ENCODE data around the gene UPP1. TPM values are rescaled to one million over a fixed set of nuclear protein-coding genes. Genes with fewer than 3 reads are reported as not detected.
A peak's percentile ranks its signal among the peaks of the same experiment; 100 is the strongest.

Gene UPP1
- total and polyA plus RNA-seq, 2 of the 13 experiments (the other 11 are each of a cell fraction or from before 2014, with no cell fraction given), result 5.7 to 9.8 TPM

DNA sequence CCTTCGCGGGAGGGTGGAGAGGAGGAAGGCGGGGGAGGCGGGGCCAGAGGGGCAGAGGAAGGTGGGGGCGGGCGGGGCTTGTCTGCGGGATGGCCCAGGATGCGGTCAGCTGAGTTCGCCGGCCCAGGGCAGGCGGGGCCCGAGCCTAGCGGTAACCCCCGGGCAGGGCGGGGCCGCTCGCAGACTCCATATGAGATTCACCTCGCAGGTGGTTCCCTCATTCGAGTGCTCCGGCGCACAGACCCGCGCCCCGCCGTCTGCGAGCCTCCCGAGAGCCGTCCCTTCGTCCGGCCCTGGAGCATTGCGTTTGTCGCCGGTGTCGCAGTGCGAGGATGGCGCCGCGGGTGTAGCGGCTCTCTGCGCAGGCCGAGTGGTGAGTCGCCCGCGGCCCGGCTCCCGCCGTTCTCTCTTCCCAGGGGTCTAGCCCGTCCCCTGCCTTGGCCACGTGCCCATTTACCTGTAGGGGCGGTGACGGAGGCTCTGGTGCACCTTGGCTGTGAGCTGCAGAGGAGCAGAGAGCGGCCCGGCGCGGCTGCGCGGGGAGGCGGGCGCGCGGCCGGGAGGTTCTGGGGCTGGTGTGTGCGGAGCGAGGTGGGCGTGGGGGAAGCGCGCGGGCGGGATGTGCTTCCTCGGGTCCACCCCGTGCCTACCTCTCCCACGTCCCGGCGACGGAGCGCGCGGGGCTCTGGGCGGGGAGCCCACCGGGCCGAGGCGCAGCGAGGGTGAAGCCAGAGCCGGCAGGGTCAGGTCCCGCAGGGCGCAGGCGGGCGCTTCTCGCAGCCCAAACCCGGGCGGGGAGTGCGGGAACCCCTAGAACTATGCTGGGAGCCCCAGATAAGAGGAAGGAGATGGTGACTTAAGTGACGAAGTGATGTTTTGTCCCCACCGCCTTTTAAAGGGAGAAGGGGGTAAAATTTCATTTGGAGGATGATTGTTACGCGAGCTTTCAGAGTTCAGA, at the start of gene UPP1 (continued):
- TF ChIP-seq, protein P1, sequence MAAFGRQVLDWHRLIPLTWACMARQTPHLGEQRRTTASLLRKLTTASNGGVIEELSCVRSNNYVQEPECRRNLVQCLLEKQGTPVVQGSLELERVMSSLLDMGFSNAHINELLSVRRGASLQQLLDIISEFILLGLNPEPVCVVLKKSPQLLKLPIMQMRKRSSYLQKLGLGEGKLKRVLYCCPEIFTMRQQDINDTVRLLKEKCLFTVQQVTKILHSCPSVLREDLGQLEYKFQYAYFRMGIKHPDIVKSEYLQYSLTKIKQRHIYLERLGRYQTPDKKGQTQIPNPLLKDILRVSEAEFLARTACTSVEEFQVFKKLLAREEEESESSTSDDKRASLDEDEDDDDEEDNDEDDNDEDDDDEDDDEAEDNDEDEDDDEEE (CRISPR knock-in tag; IDR thresholded peaks at IDR 0.05), result no peak
- TF ChIP-seq MTF1 (CRISPR knock-in tag; IDR thresholded peaks at IDR 0.05) (peak; percentile 50; the same call in 1 of the 2 replicates), GABPB1 (CRISPR knock-in tag; IDR thresholded peaks at IDR 0.05) (peak; percentile 34; the same call in 1 of the 2 replicates), ZNF564 (CRISPR knock-in tag; IDR thresholded peaks at IDR 0.05) (0 out of 2 replicates have a peak, but pooled peaks have one; percentile 64), ZNF777 (CRISPR knock-in tag; IDR thresholded peaks at IDR 0.05) (peak; percentile 74; the same call in 1 of the 2 replicates), EP300 (IDR thresholded peaks at IDR 0.05; ENCODE audit: low read depth in 2 of 2, low read length in 2 of 2) (no peak), EP300 (CRISPR knock-in tag; IDR thresholded peaks at IDR 0.05; ENCODE audit: borderline replicate concordance) (no peak), ZNF772 (CRISPR knock-in tag; IDR thresholded peaks at IDR 0.05) (no peak), ZNF766 (CRISPR knock-in tag; IDR thresholded peaks at IDR 0.05; ENCODE audit: borderline replicate concordance) (peak; percentile 63; the same call in 1 of the 2 replicates), ZNF878 (CRISPR knock-in tag; IDR thresholded peaks at IDR 0.05) (0 out of 2 replicates have a peak, but pooled peaks have one; percentile 55), KLF16 (CRISPR knock-in tag; IDR thresholded peaks at IDR 0.05) (0 out of 4 replicates have a peak, but pooled peaks of 1 of the 2 experiments have one; percentile 32), ZFP36L1 (CRISPR knock-in tag; IDR thresholded peaks at IDR 0.05) (0 out of 2 replicates have a peak, but pooled peaks have one; percentile 23), ELF1 (CRISPR knock-in tag; IDR thresholded peaks at IDR 0.05) (no peak), SATB2 (CRISPR knock-in tag; IDR thresholded peaks at IDR 0.05) (peak; percentile 64; the same call in 1 of the 2 replicates), ZNF382 (CRISPR knock-in tag; IDR thresholded peaks at IDR 0.05; ENCODE audit: borderline replicate concordance) (no peak), IKZF1 (IDR thresholded peaks at IDR 0.05) (no peak), ZNF326 (CRISPR knock-in tag; IDR thresholded peaks at IDR 0.05; ENCODE audit: borderline replicate concordance) (no peak)
- TF ChIP-seq, protein P2, sequence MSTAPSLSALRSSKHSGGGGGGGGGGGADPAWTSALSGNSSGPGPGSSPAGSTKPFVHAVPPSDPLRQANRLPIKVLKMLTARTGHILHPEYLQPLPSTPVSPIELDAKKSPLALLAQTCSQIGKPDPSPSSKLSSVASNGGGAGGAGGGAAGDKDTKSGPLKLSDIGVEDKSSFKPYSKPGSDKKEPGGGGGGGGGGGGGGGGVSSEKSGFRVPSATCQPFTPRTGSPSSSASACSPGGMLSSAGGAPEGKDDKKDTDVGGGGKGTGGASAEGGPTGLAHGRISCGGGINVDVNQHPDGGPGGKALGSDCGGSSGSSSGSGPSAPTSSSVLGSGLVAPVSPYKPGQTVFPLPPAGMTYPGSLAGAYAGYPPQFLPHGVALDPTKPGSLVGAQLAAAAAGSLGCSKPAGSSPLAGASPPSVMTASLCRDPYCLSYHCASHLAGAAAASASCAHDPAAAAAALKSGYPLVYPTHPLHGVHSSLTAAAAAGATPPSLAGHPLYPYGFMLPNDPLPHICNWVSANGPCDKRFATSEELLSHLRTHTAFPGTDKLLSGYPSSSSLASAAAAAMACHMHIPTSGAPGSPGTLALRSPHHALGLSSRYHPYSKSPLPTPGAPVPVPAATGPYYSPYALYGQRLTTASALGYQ (CRISPR knock-in tag; IDR thresholded peaks at IDR 0.05), result 0 out of 2 replicates have a peak, but pooled peaks have one; percentile 4
- TF ChIP-seq, protein P3, sequence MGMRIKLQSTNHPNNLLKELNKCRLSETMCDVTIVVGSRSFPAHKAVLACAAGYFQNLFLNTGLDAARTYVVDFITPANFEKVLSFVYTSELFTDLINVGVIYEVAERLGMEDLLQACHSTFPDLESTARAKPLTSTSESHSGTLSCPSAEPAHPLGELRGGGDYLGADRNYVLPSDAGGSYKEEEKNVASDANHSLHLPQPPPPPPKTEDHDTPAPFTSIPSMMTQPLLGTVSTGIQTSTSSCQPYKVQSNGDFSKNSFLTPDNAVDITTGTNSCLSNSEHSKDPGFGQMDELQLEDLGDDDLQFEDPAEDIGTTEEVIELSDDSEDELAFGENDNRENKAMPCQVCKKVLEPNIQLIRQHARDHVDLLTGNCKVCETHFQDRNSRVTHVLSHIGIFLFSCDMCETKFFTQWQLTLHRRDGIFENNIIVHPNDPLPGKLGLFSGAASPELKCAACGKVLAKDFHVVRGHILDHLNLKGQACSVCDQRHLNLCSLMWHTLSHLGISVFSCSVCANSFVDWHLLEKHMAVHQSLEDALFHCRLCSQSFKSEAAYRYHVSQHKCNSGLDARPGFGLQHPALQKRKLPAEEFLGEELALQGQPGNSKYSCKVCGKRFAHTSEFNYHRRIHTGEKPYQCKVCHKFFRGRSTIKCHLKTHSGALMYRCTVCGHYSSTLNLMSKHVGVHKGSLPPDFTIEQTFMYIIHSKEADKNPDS (CRISPR knock-in tag; IDR thresholded peaks at IDR 0.05), result 0 out of 2 replicates have a peak, but pooled peaks have one; percentile 60
- TF ChIP-seq, protein P4, sequence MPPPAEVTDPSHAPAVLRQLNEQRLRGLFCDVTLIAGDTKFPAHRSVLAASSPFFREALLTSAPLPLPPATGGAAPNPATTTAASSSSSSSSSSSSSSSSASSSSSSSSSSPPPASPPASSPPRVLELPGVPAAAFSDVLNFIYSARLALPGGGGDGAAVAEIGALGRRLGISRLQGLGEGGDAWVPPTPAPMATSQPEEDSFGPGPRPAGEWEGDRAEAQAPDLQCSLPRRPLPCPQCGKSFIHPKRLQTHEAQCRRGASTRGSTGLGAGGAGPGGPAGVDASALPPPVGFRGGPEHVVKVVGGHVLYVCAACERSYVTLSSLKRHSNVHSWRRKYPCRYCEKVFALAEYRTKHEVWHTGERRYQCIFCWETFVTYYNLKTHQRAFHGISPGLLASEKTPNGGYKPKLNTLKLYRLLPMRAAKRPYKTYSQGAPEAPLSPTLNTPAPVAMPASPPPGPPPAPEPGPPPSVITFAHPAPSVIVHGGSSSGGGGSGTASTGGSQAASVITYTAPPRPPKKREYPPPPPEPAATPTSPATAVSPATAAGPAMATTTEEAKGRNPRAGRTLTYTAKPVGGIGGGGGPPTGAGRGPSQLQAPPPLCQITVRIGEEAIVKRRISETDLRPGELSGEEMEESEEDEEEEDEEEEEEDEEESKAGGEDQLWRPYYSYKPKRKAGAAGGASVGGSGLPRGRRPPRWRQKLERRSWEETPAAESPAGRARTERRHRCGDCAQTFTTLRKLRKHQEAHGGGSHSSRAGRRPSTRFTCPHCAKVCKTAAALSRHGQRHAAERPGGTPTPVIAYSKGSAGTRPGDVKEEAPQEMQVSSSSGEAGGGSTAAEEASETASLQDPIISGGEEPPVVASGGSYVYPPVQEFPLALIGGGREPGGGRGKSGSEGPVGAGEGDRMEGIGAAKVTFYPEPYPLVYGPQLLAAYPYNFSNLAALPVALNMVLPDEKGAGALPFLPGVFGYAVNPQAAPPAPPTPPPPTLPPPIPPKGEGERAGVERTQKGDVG (CRISPR knock-in tag; IDR thresholded peaks at IDR 0.05; ENCODE audit: borderline replicate concordance), result no peak

Data from HepG2 (cell line).